OCI-LY3 (cell line): ENCODE data around the gene SYT6.

ENCODE experiments used
- H2AFZ ChIP-seq: fragments of 200-600, 300-600 bp; shearing (Covaris generic); 2 replicates; pipeline ENCODE4 v1.6.0; 2014; ENCODE audit warnings: antibody characterized with exemption, low read depth, low read length
- H3K27ac ChIP-seq: fragments of 200-600, 300-600 bp; sonication (generic); 2 replicates; pipeline ENCODE4 v1.5.1; 2014; ENCODE audit warnings: mild to moderate bottlenecking, low read length, moderate library complexity, mixed read lengths
- H3K27me3 ChIP-seq: fragments of 200-600, 300-600 bp; sonication (generic); 2 replicates; pipeline ENCODE4 v1.6.1; 2014; ENCODE audit warnings: low read depth, low read length, mixed read lengths
- H3K36me3 ChIP-seq: fragments of 200-600, 300-600 bp; sonication (generic); replicated peaks from 2 replicates; pipeline ENCODE3; 2014; ENCODE audit warnings: low read depth, low read length, mixed read lengths
- H3K4me1 ChIP-seq: fragments of 300-600, 200-600 bp; sonication (generic); 2 replicates; pipeline ENCODE4 v1.6.1; 2014; ENCODE audit warnings: low read length, mixed read lengths
- H3K4me2 ChIP-seq: fragments of 200-600, 300-600 bp; sonication (generic); 2 replicates; pipeline ENCODE4 v1.6.1; 2014; ENCODE audit warnings: low read length, mixed read lengths
- H3K4me3 ChIP-seq: fragments of 300-600, 200-600 bp; sonication (generic); 2 replicates; pipeline ENCODE4 v1.5.1; 2014; ENCODE audit warnings: antibody characterized with exemption, mild to moderate bottlenecking, low read length, moderate library complexity
- H3K79me2 ChIP-seq: fragments of 300-600, 200-600 bp; shearing (Covaris generic); 2 replicates; pipeline ENCODE4 v1.6.1; 2014; ENCODE audit warnings: mild to moderate bottlenecking, low read length, mixed read lengths
- H3K9ac ChIP-seq: fragments of 300-600, 200-600 bp; shearing (Covaris generic); 2 replicates; pipeline ENCODE4 v1.6.0; 2014; ENCODE audit warnings: mild to moderate bottlenecking, low read length, moderate library complexity
- H3K9me3 ChIP-seq: fragments of 200-600, 300-600 bp; shearing (Covaris generic); 2 replicates; pipeline ENCODE4 v1.6.1; 2014; ENCODE audit warnings: low read length, mixed read lengths; ENCODE audit not compliant: insufficient read depth
- H4K20me1 ChIP-seq: fragments of 200-600, 300-600 bp; sonication (generic); 2 replicates; pipeline ENCODE4 v1.6.1; 2016; ENCODE audit warnings: low read length, mixed read lengths; ENCODE audit not compliant: insufficient read depth
- EZH2phosphoT487 ChIP-seq: fragments of 200-600 bp; shearing (Covaris generic); IDR thresholded peaks from 2 replicates; pipeline ENCODE4 v1.6.1; 2018; ENCODE audit warnings: antibody characterized with exemption, mixed run types, low read depth
- TF ChIP-seq, protein P1 (sequence below): fragments of 200-600, 300-600 bp; sonication (generic); IDR thresholded peaks from 2 replicates; pipeline ENCODE4 v1.5.1; 2014; ENCODE audit warnings: antibody characterized with exemption, low read length, low read depth

Gene SYT6

DNA sequence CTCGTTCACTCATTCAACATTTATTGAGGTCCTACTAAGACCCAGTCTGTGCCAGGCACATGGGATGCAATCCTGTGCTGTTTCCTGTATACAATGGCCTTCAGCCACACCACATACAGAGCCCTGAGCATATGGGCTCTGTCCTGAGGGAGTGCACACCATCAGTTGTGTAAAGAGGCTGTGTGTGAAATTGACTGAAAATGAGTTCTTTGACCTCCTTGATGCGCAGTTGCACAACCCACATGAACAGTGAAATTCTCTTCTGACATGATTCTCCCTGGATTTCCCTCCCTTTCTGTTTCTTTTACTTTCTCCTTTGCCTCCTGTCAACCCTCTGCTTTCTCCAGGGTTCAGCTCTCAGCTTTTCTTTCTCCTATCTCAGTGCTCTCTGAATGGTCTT is 6.3 kb upstream of the SYT6 start:
- H3K9ac ChIP-seq: no peak overlapping the region
- no peak overlapping the region for H3K4me3 ChIP-seq
- H3K36me3 ChIP-seq: no peaks in the 10 kb centered on the region
- no peaks in the 10 kb centered on the region for H3K27me3 ChIP-seq
- peaks cover 2% of the 10 kb centered on the region for H3K4me1 ChIP-seq
- H2AFZ ChIP-seq: no peak overlapping the region
- no peaks in the 10 kb centered on the region for H4K20me1 ChIP-seq
- TF ChIP-seq, protein P1, sequence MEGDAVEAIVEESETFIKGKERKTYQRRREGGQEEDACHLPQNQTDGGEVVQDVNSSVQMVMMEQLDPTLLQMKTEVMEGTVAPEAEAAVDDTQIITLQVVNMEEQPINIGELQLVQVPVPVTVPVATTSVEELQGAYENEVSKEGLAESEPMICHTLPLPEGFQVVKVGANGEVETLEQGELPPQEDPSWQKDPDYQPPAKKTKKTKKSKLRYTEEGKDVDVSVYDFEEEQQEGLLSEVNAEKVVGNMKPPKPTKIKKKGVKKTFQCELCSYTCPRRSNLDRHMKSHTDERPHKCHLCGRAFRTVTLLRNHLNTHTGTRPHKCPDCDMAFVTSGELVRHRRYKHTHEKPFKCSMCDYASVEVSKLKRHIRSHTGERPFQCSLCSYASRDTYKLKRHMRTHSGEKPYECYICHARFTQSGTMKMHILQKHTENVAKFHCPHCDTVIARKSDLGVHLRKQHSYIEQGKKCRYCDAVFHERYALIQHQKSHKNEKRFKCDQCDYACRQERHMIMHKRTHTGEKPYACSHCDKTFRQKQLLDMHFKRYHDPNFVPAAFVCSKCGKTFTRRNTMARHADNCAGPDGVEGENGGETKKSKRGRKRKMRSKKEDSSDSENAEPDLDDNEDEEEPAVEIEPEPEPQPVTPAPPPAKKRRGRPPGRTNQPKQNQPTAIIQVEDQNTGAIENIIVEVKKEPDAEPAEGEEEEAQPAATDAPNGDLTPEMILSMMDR: no peak
- no peak for TF ChIP-seq EZH2phosphoT487
- no peak overlapping the region for H3K4me2 ChIP-seq
- no peaks in the 10 kb centered on the region for H3K79me2 ChIP-seq
- no peaks in the 10 kb centered on the region for H3K9me3 ChIP-seq
- no peak overlapping the region for H3K27ac ChIP-seq

GRCh38 chr1:114157275-114157660 is 3.6 kb upstream of the SYT6 start:
- Histone ChIP-seq H3K4me3 (no peak overlapping the region), H2AFZ (no peak overlapping the region), H3K27ac (no peak overlapping the region), H3K9me3 (no peaks in the 10 kb centered on the region), H3K4me2 (no peak overlapping the region), H3K79me2 (no peaks in the 10 kb centered on the region), H3K27me3 (no peaks in the 10 kb centered on the region), H3K9ac (no peak overlapping the region), H3K4me1 (no peaks in the 10 kb centered on the region), H3K36me3 (no peaks in the 10 kb centered on the region), H4K20me1 (no peaks in the 10 kb centered on the region)
- TF ChIP-seq EZH2phosphoT487: no peak
- TF ChIP-seq, protein P1: no peak

GRCh38 chr1:114156538-114157274 is 3.0 kb upstream of the SYT6 start:
- H2AFZ ChIP-seq: no peak overlapping the region
- H3K27me3 ChIP-seq: no peaks in the 10 kb centered on the region
- H3K9me3 ChIP-seq: no peaks in the 10 kb centered on the region
- no peak overlapping the region for H3K4me2 ChIP-seq
- no peaks in the 10 kb centered on the region for H3K79me2 ChIP-seq
- no peak overlapping the region for H3K27ac ChIP-seq
- no peaks in the 10 kb centered on the region for H4K20me1 ChIP-seq
- TF ChIP-seq, protein P1: no peak
- no peak for TF ChIP-seq EZH2phosphoT487
- H3K9ac ChIP-seq: no peak overlapping the region
- no peaks in the 10 kb centered on the region for H3K36me3 ChIP-seq
- H3K4me1 ChIP-seq: no peaks in the 10 kb centered on the region
- H3K4me3 ChIP-seq: no peak overlapping the region

DNA sequence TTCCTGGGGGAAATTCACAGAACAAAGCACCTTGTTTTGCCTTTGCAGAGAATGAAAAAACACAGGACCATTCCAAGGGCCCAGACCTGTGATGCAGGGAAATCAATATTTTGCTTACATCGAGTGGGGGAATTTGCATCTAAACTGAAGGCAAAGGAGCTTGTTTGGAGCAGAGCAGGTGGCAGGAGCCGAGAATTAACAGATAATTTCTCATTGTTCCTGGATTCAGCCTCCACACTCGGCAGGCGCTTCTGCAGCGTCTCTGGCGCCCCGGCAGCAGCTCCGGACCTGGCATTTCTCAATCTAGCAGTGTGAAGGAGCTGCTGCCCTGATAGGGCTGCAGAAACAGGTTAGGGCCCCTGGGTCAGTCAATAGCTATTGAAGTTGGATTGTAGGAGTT is 2.0 kb upstream of the SYT6 start:
- H3K4me1 ChIP-seq: no peaks in the 10 kb centered on the region
- no peak overlapping the region for H3K4me2 ChIP-seq
- no peak overlapping the region for H3K27ac ChIP-seq
- H2AFZ ChIP-seq: no peak overlapping the region
- TF ChIP-seq, protein P1: no peak
- TF ChIP-seq EZH2phosphoT487: no peak
- H3K79me2 ChIP-seq: no peaks in the 10 kb centered on the region
- H3K9ac ChIP-seq: no peak overlapping the region
- no peaks in the 10 kb centered on the region for H3K36me3 ChIP-seq
- H3K4me3 ChIP-seq: no peak overlapping the region
- H3K9me3 ChIP-seq: no peaks in the 10 kb centered on the region
- no peaks in the 10 kb centered on the region for H3K27me3 ChIP-seq
- no peaks in the 10 kb centered on the region for H4K20me1 ChIP-seq
